HG02610 (cell line): ENCODE results near the gene MUL1.

Experiments
- ATAC-seq: cut with Tn5 transposase; IDR thresholded peaks from one replicate; pipeline ENCODE4 v1.9.1; 2021; ENCODE audit warnings: mild to moderate bottlenecking, moderate library complexity; ENCODE audit not compliant: unreplicated experiment

MUL1 gene, protein sequence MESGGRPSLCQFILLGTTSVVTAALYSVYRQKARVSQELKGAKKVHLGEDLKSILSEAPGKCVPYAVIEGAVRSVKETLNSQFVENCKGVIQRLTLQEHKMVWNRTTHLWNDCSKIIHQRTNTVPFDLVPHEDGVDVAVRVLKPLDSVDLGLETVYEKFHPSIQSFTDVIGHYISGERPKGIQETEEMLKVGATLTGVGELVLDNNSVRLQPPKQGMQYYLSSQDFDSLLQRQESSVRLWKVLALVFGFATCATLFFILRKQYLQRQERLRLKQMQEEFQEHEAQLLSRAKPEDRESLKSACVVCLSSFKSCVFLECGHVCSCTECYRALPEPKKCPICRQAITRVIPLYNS

DNA sequence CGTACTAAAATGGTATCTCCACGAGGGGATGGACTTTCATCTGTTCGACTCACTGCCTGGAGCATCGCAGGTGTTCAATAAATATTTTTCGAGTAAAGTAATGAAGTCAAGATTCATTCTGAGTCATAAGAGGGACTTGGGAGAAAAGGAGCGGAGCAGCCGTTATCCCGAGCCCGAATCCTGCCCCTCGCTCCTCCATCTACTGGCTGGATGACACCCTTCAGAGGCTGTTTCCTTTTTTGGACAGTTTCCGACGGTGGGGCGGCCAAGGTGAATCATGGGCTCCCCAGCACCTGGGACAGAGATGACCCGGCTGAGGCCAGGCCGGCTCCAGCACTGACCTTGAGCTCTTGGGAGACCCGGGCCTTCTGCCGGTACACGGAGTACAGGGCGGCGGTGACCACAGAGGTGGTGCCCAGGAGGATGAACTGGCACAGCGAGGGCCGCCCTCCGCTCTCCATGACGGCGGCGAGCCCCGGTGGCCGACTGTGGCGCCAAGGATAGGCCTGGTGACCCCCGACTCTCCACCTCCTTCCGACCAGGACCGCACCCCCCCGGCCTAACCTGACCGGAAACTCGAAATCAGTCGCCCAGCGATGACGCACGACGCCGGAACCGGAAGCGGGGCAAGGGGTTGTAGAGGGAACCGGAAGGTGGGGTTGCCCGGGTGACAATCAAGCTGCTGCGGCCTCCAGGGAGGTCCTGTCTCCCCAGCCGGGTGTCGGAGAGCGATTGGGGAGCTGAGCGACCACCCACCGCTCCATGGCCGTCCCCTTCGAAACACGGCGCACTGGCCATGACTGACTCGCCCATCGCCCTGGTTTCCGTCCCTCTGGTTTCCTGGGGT is at the start of gene MUL1:
TSS of gene MUL1 (minus strand) at position 588 of the 847 bp plus-strand sequence. CDS start at position 461, 127 bp downstream.
- ATAC-seq: peak; percentile 89

DNA sequence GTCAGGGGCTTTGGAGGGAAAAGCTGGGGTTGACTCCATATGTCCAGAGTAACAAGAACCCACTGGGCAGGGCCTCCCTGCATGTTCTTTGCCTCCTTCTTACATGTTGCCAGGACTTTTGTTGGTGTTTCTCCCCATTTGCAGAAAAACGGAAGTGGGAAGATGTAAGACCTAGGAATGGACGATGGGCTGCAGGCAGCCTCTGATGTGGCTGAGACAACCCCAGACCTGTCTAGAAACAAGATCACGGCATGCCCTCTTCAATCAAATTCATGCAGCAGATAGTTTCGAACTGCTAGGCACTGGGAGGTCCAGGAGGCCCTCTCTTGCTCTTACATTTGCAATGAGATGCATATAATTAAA is 47.8 kb upstream of the MUL1 start:
- no peak for ATAC-seq

DNA sequence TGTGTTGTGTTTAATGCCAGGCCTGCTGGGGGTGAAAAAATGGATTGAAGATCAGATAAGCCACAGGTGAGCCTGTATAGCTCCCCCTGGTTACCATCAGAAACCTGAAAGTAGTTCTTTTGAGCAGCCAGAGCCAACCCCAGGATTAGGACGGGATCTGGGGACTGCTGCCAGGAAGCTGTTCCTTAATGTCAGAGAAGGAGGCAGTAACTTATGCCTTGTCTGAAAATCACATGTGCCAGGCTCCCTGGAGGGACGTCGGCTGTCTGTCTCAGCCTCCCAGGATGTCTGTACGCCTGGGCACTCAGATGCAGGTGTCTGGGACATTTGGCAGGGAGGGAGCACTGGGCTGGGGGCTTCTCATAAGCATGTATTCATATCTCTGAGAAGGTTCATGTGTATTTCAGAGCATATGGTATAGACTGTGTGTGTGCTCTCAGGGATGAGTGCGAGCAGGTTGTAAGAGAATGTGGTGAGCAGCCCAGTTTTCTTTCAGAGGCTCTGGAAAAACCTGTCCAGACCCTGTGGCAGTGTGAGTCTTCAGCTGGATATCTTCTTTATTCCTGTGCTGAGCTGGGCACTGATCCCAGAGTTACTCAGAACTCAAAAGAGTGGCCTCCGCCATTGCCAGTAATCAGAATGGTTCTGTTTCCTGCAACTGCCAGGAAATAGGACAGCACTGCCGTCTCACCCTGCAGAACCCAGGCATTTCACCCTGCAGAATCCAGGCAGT is 47.2 kb upstream of the MUL1 start:
- ATAC-seq: no peak

GRCh38 chr1:20552728-20553445 is 44.9 kb upstream of the MUL1 start:
- no peak for ATAC-seq

GRCh38 chr1:20551945-20552727 is 44.2 kb upstream of the MUL1 start, which contains the start of gene FAM43B:
FAM43B (plus strand) TSS chr1:20552573; CDS start chr1:20552974, 401 bp downstream.
- ATAC-seq: no peak

DNA sequence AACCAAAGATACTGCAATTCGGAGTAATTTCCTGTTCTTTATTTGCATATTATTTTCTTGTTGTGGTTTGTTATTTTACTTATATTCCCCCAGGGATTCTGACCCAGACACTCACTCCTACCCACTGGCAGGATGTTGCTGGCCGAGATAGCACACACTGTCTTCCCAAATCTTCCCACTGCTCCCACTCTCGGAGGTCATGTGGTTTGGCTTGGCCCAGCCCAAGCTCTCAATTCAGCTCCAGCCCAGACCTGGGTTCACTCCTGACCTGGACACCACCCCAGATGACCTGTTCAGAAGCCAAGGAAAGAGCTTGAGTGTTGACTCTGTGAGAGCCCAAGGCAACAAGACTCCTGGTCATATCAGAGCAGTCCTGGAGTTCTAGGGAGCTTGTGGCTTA is 43.2 kb upstream of the MUL1 start:
- no peak for ATAC-seq

DNA sequence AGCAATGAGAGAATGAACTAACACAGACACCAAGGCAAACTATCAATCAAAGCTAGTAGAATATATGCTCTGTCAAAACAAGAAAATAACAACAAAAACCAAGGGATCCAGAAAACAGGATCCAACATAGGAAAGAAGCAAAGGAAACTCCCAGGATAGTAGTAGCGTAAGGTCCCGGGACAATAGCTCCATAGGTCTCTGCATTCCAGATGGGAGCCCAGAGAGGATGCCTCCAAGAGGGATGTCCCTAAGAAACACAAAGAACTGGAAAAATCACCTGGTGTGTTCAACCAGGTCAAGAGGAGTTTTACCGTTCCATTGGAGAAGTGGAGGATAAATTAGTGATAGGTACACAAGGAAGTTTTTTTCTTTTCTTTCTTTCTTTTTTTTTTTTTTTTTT is 38.7 kb upstream of the MUL1 start:
- ATAC-seq: no peak

GRCh38 chr1:20540281-20540680 is 32.3 kb upstream of the MUL1 start:
- no peak for ATAC-seq

DNA sequence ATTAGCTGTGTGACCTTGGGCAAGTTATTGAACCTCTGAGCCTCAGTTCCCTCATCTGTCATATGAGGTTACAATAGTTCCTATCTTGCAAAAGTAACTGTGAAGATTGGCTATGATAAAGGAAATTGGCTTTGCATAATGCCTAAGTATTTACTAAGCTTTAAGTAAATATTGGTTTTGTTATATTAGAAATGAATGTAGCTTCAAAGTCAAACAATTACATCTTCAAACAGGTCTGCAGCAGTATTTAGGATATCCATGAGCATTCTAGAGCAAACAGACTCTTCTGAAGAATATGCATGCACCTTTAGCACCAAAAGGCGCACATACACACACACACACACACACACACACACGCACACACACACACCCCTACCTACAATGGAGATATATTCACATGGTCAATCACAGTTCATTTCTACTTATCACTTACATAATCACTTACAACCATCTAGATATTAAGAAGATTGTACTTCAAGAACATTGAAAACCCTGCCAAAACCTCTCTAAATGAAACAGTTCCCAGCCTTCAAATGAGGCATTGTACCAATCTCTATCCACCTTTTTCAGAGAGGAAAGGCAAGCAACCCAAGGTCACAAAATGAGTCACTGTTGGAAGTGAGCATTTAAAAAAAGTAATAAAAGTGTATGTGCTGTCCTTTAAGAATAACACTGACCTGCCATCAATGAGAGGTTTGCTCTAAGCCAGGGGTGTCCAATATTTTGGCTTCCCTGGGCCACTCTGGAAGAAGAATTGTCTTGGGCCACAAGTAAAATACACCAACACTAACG is 31.0 kb upstream of the MUL1 start:
- ATAC-seq: no peak

GRCh38 chr1:20538227-20538626 is 30.3 kb upstream of the MUL1 start:
- ATAC-seq: no peak

DNA sequence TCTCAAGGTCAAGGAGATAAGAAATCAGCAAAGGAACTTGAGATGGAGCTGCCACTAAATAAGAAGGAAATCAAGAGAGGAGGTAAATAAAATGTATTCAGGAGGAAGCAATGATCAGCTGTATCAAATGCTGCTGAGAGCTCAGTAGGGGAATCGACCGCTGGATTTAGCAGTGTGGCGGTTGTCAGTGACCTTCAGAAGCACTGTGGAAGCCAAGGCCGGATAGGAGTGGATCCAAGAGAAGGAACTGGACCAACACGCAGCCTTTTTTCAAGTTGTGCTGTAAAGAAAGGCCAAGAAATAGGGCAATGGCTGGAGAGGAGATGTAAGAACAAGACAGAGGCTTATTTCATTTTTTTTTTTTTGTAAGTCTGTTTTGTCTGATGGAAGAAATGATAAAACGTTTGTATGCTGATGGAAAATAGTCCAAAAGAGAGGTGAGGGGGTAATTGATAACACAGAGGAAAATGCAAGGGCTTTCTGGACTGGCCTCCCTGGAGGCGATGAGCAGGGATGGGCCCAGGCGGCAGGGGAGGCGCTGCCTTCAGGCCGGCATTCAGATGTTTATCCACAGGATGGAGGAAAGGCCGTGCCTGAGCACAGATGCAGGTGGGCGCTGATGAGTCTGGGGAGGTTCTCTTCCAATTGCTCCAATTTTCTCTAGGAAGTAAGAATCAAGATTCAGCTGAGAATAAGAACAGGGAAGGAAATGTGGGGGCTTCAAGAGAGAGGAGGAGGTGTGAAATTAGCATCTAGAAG is 26.9 kb upstream of the MUL1 start:
- no peak for ATAC-seq

DNA sequence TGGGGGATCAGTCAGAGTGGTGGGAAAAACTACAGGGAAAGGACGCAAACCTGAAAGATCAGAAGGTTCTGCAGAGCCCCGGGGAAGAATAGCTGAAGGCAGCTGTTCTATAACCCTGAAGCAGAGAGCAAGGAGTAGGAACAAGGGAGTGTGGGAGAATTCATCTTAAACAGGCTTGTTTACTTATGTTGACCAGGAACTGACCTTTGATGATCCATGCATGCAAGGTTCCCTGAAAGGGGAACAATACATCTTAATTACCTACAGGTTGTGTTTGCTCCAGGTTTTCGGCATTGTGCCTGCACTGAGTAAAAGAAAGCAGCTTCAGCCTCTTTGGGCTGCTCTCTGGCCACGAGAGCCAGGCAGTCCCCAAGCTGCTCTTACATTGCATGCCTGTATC is 25.7 kb upstream of the MUL1 start:
- ATAC-seq: no peak

- ATAC-seq: no peak
These were observed 22.9 kb upstream of the MUL1 start for GRCh38 chr1:20530901-20531300.

- no peak for ATAC-seq
These were observed 22.4 kb upstream of the MUL1 start for GRCh38 chr1:20530306-20530705.

DNA sequence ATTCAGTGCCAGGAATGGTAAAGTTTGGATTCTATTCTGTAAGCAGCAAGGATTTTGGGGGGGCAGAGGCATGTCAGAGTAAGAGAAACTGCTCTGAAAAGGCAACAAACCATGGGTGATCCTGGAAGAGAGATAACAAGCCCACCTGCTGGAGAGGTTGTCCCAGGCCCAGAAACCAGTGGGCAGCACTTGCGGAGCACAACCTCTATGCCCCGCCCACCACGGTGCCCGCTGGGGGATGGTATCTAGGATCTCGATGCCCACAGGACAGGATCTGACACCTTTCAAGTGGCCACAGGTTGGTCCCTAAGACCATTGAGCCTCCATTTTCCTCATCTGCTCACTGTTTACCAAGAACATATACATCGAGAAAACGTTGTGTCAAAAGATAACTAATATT is 20.3 kb upstream of the MUL1 start:
- no peak for ATAC-seq

- ATAC-seq: no peak
These were observed 18.3 kb upstream of the MUL1 start for GRCh38 chr1:20526267-20526666.

DNA sequence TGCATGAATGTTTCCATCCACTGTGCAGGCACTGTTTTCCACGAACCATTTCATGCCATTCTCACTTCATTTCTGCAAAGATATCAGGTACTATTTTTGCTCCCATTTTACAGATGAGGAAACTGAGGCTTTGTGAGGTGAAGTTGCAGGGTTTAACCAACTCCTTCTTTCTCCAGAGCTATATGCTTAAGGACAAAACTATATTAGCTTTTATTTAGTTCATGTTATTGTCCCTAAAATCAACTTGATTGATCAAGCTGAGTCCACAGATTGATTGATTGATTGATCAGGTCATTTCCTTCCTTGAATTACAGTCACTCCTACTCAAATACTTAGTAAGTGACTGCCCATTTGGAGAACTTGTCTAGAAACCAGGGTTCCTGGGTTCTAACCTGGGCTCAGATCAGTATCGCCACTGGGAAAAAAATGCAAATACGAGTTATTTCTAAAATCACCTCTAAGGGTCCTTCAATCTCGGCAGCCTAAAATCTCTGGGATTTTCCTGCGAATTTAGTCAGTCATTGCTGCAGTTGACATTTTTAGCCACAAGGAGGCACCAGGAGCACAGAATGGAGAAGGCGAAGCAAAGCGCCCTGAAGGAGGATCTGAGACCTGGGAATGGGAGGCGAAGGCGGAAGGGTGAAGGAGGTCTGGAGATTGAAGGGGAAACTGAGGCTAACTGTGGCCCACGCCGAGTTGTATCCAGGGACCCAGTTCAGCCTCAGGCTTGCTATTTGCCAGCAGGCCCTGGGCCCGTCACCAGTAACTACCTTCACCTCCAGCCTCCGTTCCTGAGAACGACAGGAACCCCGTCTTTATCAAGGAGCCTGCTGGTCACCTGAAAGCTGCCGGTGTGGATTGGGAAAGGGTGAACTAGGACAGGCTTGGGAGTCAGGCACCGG is 14.3 kb upstream of the MUL1 start:
- no peak for ATAC-seq
